Measurements from ENCODE around the gene TUFT1.
A peak's percentile ranks its signal among the peaks of the same experiment; 100 is the strongest.

TUFT1 gene

GRCh38 chr1:151540021-151540981 lies at the start of gene TUFT1:
TSS of gene TUFT1 (plus strand) at chr1:151540309. CDS start at chr1:151540367, 58 bp downstream.
- DNase-seq (ENCODE audit: low read depth), result peak; percentile 68

GRCh38 chr1:151491641-151492040 lies 48.5 kb upstream of the TUFT1 start:
- DNase-seq (ENCODE audit: low read depth), result no peak

GRCh38 chr1:151492120-151492519 lies 48.0 kb upstream of the TUFT1 start:
- no peak for DNase-seq (ENCODE audit: low read depth)

GRCh38 chr1:151493042-151493441 lies 47.1 kb upstream of the TUFT1 start:
- DNase-seq (ENCODE audit: low read depth), result no peak

GRCh38 chr1:151494741-151495281 lies 45.3 kb upstream of the TUFT1 start:
- peak; percentile 11 for DNase-seq (ENCODE audit: low read depth)

- no peak for DNase-seq (ENCODE audit: low read depth)
Observed at GRCh38 chr1:151495316-151495715, 44.8 kb upstream of the TUFT1 start.

GRCh38 chr1:151499365-151499764 lies 40.7 kb upstream of the TUFT1 start:
- DNase-seq (ENCODE audit: low read depth), result no peak

- DNase-seq (ENCODE audit: low read depth), result no peak
Observed at GRCh38 chr1:151499930-151500329, 40.2 kb upstream of the TUFT1 start.

- DNase-seq (ENCODE audit: low read depth), result no peak
Observed at GRCh38 chr1:151501474-151501873, 38.6 kb upstream of the TUFT1 start.

GRCh38 chr1:151502035-151502700 lies 37.9 kb upstream of the TUFT1 start:
- no peak for DNase-seq (ENCODE audit: low read depth)

- DNase-seq (ENCODE audit: low read depth), result no peak
Observed at GRCh38 chr1:151502859-151503780, 37.0 kb upstream of the TUFT1 start.

- no peak for DNase-seq (ENCODE audit: low read depth)
Observed at GRCh38 chr1:151504252-151504651, 35.9 kb upstream of the TUFT1 start.

- no peak for DNase-seq (ENCODE audit: low read depth)
Observed at GRCh38 chr1:151504759-151505158, 35.4 kb upstream of the TUFT1 start.

- DNase-seq (ENCODE audit: low read depth), result no peak
Observed at GRCh38 chr1:151508833-151509232, 31.3 kb upstream of the TUFT1 start.

GRCh38 chr1:151509350-151510019 lies 30.6 kb upstream of the TUFT1 start:
- no peak for DNase-seq (ENCODE audit: low read depth)

GRCh38 chr1:151510020-151510405 lies 30.1 kb upstream of the TUFT1 start:
- DNase-seq (ENCODE audit: low read depth), result no peak

GRCh38 chr1:151510614-151510956 lies 29.5 kb upstream of the TUFT1 start:
- DNase-seq (ENCODE audit: low read depth), result no peak

- peak; percentile 20 for DNase-seq (ENCODE audit: low read depth)
Observed at GRCh38 chr1:151510957-151511635, 29.0 kb upstream of the TUFT1 start, which contains the start of gene CGN. TSS of gene CGN (plus strand) at chr1:151511387. CDS start at chr1:151518520, 7,133 bp downstream.

- DNase-seq (ENCODE audit: low read depth), result no peak
Observed at GRCh38 chr1:151511636-151512215, 28.4 kb upstream of the TUFT1 start.

GRCh38 chr1:151512326-151512725 lies 27.8 kb upstream of the TUFT1 start:
- DNase-seq (ENCODE audit: low read depth), result no peak
